PC-3 (cell line): Measurements from ENCODE around the gene FAM83D.

Experiments used
- EZH2 ChIP-seq: fragments of 300-600 bp; sonication (generic); IDR thresholded peaks from one replicate; pipeline ENCODE4 v1.6.1; 2017; ENCODE audit warnings: antibody characterized with exemption, mild to moderate bottlenecking, low read length; ENCODE audit not compliant: unreplicated experiment
- TF ChIP-seq, protein P1 (sequence below): fragments of 300-600 bp; sonication (generic); conservative IDR thresholded peaks from 2 replicates; pipeline ENCODE4 v1.5.1; 2017; ENCODE audit warnings: antibody characterized with exemption, low read depth, mild to moderate bottlenecking, low read length

DNA sequence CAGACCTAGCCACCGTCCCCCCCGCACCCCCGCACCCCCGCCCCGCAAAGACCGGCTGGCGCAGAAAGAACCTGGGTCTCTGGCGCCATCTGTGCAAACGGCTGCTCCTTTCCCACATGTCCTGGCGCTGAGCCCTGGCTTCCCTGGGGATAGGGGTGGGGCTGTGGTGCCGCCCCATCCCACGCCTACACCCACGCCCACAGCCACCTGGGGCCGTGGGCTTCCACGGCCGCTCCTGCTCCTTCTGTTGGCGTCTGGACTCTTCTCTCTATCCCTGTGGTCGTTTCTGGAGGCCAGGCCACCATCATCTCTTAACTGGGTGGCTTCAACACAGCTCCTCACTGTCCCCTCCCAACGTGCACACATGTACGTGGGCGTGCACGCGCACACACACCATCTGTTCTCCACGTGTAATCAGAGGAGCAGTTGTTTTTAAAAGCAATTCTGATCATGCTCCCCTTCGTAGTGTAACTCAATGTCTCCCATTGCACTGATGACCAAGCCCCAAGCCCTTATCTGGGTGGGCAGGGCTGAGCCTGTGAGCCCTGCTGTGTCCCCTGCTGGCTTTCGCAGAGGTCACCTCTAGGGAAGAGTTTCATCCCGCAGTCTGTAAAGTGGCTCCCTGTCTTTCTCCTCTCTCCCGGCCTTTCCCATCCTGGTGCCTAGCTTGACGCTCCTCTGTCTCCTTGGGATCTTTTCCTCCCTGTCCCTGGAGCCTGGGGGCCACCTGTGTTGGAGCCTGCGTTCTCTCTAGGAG, 31.9 kb upstream of the FAM83D start:
- TF ChIP-seq EZH2: no peak
- TF ChIP-seq, protein P1, sequence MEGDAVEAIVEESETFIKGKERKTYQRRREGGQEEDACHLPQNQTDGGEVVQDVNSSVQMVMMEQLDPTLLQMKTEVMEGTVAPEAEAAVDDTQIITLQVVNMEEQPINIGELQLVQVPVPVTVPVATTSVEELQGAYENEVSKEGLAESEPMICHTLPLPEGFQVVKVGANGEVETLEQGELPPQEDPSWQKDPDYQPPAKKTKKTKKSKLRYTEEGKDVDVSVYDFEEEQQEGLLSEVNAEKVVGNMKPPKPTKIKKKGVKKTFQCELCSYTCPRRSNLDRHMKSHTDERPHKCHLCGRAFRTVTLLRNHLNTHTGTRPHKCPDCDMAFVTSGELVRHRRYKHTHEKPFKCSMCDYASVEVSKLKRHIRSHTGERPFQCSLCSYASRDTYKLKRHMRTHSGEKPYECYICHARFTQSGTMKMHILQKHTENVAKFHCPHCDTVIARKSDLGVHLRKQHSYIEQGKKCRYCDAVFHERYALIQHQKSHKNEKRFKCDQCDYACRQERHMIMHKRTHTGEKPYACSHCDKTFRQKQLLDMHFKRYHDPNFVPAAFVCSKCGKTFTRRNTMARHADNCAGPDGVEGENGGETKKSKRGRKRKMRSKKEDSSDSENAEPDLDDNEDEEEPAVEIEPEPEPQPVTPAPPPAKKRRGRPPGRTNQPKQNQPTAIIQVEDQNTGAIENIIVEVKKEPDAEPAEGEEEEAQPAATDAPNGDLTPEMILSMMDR: no peak
